Stimulated activated CD4-positive, alpha-beta T cell treated with anti-CD3 and anti-CD28 coated beads, Interleukin-2, amount 100 ng/mL, for 48 hours (primary cell): ENCODE results near the gene KCNH3.
"Not testable (repeated sequence)": the region's sequence is repeated elsewhere in the genome, so short reads cannot be mapped to it uniquely, and the experiment has no call there.

Source experiments
- DNase-seq, 2 donors: peaks; one replicate each; pipeline ENCODE4 v3.0.0-alpha.2; 2020

The KCNH3 gene, protein sequence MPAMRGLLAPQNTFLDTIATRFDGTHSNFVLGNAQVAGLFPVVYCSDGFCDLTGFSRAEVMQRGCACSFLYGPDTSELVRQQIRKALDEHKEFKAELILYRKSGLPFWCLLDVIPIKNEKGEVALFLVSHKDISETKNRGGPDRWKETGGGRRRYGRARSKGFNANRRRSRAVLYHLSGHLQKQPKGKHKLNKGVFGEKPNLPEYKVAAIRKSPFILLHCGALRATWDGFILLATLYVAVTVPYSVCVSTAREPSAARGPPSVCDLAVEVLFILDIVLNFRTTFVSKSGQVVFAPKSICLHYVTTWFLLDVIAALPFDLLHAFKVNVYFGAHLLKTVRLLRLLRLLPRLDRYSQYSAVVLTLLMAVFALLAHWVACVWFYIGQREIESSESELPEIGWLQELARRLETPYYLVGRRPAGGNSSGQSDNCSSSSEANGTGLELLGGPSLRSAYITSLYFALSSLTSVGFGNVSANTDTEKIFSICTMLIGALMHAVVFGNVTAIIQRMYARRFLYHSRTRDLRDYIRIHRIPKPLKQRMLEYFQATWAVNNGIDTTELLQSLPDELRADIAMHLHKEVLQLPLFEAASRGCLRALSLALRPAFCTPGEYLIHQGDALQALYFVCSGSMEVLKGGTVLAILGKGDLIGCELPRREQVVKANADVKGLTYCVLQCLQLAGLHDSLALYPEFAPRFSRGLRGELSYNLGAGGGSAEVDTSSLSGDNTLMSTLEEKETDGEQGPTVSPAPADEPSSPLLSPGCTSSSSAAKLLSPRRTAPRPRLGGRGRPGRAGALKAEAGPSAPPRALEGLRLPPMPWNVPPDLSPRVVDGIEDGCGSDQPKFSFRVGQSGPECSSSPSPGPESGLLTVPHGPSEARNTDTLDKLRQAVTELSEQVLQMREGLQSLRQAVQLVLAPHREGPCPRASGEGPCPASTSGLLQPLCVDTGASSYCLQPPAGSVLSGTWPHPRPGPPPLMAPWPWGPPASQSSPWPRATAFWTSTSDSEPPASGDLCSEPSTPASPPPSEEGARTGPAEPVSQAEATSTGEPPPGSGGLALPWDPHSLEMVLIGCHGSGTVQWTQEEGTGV

DNA sequence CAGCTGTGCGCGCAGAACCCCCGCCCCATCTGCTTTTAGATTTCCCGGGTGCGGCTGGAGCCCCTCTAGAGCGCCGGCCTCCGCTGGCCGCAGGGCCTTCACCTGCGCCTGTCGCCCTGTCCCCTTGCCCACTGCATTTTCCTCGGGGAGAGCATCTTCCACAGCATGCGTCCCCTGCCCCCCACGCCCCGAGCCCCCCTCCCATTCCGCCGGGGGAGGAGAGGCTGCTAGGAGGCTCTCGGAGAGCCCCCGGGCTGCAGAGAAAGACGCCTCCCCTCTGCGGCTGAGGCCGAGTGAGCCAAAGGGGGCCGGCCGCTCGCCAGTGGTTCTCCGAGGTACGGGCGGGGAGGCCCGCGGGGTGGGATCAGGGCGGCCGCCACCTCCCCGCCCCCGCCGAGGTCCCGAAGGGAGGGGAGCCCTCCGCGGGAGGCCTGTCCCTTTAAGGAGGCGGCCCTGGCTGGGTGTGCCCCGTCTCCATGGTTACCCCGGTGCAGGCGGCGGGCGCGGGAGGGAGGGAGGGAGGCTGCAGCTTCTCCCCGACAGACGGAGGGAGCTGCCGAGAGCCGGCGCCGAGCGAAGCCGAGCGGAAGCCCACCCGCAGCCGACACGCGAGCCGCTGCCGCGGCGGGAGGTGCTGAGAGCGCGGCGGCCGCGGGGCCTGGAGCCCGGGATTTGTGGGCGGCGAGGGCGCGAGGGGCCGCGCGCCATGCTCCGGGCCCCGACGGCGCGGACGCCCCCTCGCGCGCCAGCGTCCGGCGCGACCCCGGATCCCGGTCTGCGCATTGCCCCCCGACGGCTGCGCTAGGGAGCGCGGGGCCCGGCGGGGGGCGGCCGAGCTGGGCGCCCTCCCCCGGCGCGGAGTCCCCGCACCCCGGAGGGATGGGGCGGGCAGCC, at the start of gene KCNH3:
KCNH3 (plus strand) TSS at position 521 of the 894 bp plus-strand sequence. CDS start 387 bp downstream, outside the sequence.
- DNase-seq, result peak; percentile 65 to 72

DNA sequence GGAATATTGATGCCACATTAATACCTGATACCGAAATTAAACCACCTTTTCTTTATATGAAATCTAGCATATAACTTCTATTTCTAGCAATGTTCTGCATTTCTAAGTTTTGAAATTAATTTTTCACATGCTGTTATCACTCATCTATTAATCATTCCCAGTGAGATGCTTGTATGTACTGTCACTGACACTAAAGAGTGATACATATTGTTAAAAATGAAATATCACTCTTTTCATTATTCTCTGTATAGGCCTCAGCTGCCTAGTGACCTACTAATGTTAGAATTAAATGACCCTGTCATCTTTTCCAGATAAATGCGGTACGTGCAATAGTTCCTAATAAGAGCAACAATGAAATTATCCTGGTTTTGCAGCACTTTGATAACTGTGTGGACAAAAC, 49.7 kb upstream of the KCNH3 start:
- DNase-seq, result no peak

DNA sequence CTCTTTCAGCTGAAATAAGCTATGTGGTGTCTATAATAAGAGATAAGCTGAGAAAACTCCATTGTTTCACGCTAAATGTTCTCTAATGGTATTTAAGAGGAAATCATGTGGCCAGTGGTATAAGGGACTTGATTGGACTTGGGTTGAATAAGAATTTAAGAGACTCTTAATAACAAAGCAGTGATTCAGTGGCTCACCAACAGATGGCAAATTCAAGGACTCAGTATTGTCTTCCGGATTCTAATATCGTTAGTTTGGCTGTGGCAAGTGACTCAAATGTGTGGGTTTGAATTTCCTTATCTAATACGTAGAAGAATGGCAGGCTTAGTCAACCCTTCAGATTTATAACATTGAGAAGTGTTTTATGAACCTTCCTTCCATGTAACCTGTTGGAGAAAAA, 49.1 kb upstream of the KCNH3 start:
- no peak for DNase-seq

DNA sequence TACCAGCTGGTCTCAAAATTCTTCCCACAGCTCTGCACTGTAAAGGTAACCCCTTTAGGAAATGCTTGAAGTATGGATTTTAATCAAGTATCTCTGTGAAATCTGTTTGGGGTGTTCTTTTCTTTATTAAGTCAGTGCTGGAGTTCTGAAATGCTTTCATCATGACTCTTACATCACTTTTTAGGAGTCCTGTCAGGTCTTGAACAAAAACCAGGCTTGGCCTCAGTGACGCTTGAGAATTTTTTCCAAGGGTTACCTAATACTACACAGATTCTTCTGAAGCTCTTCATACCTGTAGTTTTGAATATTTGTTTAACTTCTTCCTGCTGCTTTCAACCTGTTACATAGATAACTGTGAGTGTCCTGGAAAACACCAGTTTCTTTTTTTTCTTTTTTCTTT, 47.0 kb upstream of the KCNH3 start:
- DNase-seq, result no peak

DNA sequence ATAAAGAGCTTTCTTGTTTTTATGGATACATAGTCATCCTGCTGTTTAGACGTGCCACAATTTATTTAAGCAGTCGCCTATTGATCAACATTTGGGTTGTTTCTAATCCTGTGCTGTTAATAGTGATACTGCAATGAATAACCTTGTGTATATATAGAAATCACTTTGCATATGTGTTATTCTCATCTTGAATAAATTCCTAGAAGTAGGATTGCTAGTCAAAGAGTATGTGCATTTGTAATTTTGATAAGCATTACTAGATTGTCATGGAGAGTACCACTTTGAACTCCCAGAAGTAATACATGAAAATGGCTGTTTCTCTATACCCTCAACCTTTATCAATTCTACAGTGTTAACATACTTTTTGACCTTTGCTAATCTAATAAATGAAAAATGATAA, 44.9 kb upstream of the KCNH3 start:
- DNase-seq, result no peak

DNA sequence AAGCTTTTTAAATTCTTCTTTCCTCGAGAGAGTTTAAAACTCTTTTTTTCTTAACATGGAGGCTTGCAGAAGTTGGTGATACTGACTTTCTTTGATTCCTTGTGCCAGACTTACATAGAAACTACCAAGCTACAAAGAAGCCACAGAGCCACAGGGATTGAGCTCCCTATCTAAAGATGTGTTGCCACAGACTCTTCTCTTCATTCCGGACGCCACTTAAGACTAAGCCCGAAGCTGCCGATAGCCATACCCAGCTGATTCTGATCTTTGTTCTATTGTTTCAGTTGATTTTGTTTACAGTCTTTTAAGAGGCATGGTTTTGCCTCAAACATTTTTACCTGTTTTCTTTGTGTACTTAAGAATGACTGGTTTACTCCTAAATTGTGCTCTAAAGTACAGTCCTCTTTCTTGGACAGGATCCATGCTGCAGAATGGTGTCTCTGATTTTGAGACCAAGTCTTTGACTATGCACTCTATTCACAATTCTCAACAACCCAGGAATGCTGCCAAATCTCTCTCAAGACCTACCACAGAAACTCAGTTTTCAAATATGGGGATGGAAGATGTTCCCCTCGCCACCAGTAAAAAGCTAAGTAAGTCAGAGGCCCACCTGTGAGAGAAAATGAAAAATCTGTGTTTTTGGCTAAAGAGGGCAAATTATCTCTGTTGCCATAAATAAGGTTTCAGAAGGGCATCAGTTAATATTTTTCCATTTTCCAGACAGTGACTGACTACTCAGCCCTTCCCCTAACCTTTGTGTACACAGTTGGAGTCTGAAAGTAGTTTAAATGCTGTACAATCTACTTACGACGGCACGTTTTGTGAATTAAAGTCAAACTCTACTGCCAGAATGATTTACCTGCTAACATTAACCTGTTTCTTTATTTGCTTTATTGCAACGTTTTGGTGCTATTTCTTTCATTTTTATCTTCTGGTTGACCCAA, 42.1 kb upstream of the KCNH3 start:
- DNase-seq, result no peak

DNA sequence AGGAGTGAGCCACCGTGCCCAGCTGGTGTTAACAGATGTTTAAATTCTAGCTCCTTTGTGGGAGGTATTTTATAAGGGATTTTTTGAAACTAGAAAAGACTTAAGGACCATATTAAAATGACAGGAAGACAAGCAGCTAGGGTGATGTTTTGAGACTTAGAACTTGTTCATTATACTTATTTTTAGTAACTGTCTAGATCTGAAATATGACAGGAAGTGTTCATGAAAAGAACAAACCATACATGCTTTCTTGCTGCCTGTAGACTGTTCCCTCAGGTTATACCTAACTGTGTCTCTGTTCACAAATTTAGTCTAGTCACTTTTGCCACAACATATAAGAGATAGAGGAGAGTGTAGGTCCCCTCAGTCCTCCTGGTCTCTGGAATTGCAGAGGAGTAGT, 36.9 kb upstream of the KCNH3 start:
- DNase-seq, result no peak

DNA sequence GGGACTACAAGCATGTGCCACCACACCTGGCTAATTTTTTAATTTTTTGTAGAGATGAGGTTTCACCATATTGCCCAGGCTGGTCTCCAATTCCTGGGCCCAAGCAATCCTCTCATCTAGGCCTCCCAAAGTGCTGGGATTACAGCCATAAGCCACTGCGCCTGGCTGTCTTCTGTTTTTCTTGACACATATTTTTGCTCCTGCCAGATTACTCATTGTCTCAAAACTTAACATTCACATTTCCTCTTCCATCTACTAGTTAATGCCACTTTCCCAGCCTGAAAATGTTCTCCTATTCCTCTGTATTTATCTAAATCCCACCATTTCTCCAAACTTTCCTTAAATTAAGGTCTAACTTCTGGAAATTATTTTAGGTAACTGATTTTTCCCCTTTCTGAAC, 36.2 kb upstream of the KCNH3 start:
- DNase-seq, result no peak

DNA sequence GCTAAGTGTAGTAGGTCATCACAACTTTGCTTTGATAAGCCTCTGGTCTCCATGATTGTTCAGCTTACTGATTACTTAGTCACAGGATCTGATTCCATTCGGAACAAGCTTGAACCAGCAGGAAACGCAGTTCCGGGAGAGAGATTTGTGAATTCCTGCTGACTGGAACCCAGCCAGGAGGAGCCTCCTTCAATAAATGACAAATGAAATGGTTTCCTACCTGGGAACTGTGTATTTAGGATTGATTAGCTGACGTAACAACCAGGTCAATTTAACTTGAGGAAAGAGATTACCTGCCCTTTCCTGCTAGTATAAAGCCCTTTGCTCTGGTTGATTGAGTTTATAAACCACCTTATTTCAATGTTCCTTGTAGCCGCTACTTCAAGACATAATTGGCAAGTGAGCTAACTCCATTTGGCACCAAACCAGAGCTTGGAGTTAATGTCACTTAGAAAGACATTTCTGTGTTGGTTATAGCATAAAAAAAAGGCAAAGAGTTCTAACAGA, 35.1 kb upstream of the KCNH3 start:
- DNase-seq, result no peak

DNA sequence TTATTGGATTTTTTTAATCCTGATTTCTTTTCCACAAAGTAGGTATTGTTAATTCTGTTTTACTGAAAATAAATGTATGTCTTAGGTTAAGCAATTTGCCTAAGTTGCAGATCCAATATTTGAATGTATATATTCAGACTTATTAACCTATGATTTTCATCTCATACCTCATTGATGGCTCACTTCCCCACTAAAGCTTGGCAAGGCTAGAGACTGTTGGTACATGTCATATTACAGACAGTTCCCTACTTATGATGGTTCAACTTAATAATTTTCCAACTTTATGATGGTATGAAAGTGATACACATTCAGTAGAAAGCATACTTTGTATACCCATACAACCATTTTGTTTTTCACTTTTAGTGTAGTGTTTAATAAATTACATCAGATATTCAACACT, 33.2 kb upstream of the KCNH3 start:
- no peak for DNase-seq

DNA sequence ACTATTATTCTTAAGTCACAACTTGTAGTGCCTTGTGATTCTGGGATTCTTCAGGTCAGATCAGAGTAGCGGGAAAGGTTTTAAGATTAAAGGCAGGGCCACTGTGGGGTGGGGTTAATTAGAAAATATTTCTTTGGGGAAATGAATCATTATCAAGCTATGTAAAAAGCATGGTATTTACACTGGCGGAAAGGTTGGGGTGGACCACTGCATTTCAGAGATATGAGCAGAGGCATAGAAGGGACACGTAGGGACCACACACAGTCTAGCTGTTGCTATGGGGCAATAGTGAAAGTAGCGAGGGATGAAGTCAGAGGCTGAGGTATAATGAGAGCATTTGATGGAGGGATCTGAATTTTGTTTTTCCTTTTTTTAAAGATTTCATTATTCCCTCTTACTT, 31.7 kb upstream of the KCNH3 start:
- DNase-seq, result no peak

DNA sequence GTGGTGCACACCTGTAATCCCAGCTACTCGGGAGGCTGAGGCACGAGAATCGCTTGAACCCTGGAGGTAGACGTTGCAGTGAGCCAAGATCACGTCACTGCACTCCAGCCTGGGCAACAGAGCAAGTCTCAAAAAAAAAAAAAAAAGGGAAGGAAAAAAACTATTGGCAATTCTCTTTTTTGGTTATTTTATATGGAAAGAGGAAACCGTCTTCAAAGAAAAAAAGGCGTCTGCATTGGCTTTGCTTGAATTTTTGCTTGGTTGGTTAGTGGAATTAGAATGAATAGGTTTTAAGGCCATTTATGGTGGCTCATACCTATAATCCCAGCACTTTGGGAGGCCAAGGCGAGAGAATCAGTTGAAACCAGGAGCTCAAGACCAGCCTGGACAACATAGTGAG, 29.1 kb upstream of the KCNH3 start:
- not testable (repeated sequence) for DNase-seq

DNA sequence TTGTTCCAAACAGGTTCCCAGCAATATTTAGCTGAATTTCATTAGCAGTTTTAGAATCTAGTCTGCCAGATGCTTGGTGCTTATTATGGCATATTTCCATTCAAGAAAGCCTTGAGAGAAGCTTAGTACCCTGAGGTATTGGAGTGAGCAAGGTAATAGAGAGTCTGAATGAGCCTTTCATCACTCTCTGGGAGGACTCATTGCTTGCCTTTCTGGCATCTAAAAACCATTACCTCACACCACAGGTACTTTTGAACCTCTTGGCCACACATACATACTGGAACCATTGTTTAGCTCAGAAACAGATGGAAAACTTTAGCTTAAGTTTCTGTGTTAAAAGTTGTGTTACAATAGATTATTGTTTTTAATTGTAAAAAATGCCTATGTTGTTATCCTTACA, 27.4 kb upstream of the KCNH3 start:
- DNase-seq, result no peak

DNA sequence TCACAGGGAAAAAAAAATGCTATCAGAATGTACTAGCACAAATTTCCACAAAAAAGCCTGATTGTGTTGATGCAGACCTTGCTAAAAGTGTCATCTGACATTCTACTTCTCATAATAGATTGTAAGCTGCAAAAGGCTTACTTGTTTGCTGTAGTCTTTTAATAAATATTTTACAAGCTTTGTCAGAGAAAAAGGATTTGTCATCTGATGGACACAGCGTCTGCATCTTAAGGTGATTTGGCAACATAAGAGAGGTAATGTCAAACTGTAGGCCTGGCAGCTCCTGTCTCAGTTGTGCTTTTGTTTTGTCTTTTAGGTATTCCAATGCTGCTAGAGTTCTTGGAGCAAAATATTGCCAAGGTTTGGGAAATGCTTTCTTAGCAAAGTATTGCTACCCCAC, 26.3 kb upstream of the KCNH3 start:
- DNase-seq, result no peak

DNA sequence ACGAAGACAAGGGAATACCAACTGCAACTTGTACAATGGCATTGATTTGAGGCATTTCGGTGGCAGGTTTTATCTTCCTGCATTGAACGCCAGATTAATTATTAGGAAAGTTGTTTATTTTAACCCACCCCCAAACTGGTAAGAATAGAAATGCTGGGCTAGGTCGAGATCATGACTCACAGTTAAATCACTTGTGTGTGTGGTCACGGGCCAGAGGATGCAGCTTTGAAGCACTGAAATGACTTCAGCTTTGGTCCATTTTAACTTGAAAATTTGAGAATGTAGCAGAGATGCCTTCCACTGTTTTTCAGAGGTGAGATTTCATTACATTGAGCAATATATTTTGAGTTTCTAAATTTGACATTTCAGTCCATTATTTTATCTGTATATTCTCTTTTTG, 23.6 kb upstream of the KCNH3 start:
- DNase-seq, result no peak

DNA sequence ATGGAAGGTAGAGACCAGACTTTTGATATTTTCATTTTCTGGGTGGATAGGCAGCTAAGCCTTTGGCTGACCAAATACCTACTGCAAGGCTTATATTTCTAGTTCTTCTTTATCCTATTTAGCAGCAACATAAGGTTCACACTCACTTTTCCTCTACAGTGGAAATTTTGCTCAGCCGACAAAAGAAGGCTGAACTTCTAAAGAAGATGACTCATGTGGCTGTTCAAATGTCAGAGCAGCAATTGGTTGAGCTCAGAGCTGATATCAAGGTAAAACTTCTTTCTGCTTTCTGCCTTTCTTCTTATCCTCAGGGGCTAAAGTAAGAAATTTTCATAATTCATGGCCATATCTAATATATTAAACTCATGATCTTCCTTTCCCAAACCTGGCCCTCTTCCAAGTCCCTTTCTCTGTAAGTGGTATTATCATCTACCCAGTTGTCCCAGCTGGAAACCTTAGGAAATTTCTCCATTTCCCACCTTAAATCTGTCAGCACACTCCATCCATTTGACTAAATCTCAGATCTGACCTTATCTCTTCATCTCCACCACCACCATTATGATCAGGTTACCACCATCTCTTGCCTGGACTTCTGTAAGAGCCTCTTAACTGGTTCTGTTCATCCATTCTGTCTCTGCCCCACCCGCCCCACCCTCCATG, 19.8 kb upstream of the KCNH3 start:
- no peak for DNase-seq

DNA sequence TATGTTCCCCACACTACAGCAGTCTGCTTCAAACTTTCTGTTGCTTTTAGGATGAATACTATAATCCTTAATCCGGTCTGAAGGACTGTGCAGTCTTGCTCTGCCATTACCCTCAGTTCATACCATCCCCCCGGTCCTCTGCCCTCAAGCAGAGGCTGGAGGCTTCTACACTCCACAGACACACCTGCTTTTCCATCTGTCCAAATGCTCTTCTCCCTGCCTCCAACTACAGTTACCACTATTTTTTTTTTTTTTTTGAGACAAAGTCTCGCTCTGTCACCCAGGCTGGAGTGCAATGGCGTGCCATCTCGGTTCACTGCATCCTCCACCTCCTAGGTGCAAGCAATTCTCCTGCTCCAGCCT, 19.3 kb upstream of the KCNH3 start:
- DNase-seq, result no peak

DNA sequence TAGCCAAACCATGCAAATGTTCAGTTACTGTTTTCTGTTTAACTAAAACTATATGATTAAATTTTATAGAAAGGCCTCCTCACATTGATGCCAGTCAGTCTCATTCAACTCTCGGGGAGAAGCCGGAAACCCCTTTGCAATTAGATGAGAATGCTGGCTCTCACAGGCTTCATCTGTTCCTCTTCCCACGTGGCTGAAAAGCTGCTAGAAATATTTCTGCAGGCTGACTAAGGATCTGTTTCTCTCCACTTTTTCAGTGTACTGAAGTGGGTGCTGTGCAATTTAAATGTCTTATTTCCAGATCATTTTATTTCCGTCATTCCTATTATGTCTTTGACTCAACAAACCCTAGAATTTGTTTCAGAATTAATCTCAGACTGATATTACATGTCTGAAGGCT, 17.4 kb upstream of the KCNH3 start:
- no peak for DNase-seq

DNA sequence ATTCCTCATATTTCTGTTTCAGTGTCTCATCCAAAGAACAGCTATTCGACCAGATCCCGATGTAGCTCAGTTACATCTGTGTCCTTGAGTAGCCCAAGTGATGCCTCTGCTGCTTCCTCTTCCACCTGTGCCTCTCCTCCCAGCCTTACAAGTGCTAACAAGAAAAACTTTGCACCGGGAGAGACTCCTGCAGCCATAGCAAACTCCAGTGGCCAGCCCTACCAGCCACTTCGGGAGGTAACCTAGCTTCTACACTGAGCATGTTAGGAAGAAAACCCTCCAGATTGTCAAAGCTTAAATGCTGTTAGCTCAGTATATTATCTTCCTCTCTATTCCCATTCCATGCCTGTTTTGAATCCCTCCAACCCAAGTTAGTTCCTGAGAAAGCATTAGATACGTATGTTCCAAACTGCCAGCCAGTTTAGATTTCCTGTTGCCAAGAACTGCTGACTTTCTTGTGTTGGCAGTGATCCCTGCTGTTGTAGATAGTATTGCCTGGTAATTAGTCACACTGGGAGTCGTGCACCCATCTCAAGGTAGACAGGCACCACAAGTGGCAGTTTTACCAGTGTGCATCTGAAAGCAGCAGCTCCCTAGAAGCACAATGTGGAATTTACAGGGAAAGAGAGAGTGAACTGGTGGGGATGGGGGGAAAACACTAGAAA, 14.0 kb upstream of the KCNH3 start:
- no peak for DNase-seq

DNA sequence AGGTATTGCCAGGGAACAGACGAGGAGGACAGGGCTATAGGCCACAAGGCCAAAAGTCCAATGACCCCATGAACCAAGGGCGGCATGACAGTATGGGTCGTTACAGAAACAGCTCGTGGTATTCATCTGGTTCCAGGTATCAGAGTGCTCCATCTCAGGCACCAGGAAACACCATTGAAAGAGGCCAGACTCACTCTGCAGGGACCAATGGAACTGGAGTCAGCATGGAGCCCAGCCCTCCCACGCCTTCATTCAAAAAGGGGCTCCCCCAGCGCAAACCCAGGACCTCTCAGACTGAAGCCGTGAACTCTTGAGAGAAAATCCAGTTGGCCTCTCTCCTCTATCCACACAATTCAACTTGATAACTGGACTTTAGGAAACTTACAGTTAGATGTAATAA, 12.9 kb upstream of the KCNH3 start:
- no peak for DNase-seq
